Activated CD4-positive, alpha-beta T cell treated with anti-CD3 and anti-CD28 coated beads, Interleukin-2, amount 50 U/mL, for 16 hours (primary cell): ENCODE measurements around the gene ASPHD2.

Experiments
- DNase-seq: peaks from one replicate; pipeline ENCODE4 v3.0.0-alpha.2; 2020

The ASPHD2 gene

GRCh38 chr22:26479043-26479791 lies 50.2 kb downstream of the ASPHD2 start:
- no peak for DNase-seq

GRCh38 chr22:26479792-26480610 lies 50.9 kb downstream of the ASPHD2 start:
- DNase-seq, result no peak

- DNase-seq, result no peak
Measured at GRCh38 chr22:26480611-26480932, 51.5 kb downstream of the ASPHD2 start.

- no peak for DNase-seq
Measured at GRCh38 chr22:26481112-26481693, 52.1 kb downstream of the ASPHD2 start.

- peak; percentile 53 for DNase-seq
Measured at GRCh38 chr22:26481694-26482093, 52.6 kb downstream of the ASPHD2 start.

- no peak for DNase-seq
Measured at GRCh38 chr22:26482161-26482560, 53.1 kb downstream of the ASPHD2 start.

- no peak for DNase-seq
Measured at GRCh38 chr22:26483043-26483438, 54.0 kb downstream of the ASPHD2 start.

GRCh38 chr22:26483439-26484359 lies 54.6 kb downstream of the ASPHD2 start, which contains the start of the genes HPS4 and SRRD:
Gene HPS4 (minus strand): TSS chr22:26483783. CDS start chr22:26481762, 2,021 bp downstream.
Gene SRRD (plus strand): TSS chr22:26483877. CDS start chr22:26483891, 14 bp downstream.
- DNase-seq, result peak; percentile 91

- DNase-seq, result no peak
Measured at GRCh38 chr22:26484360-26484706, 55.3 kb downstream of the ASPHD2 start.

GRCh38 chr22:26485013-26485412 lies 56.0 kb downstream of the ASPHD2 start:
- no peak for DNase-seq

- DNase-seq, result no peak
Measured at GRCh38 chr22:26485806-26486390, 56.8 kb downstream of the ASPHD2 start.

GRCh38 chr22:26486394-26486793 lies 57.3 kb downstream of the ASPHD2 start:
- no peak for DNase-seq

GRCh38 chr22:26487996-26488395 lies 58.9 kb downstream of the ASPHD2 start:
- no peak for DNase-seq

- no peak for DNase-seq
Measured at GRCh38 chr22:26489447-26490036, 60.5 kb downstream of the ASPHD2 start.

GRCh38 chr22:26492220-26492619 lies 63.2 kb downstream of the ASPHD2 start:
- DNase-seq, result no peak

GRCh38 chr22:26494506-26494905 lies 65.4 kb downstream of the ASPHD2 start:
- no peak for DNase-seq
